Thyroid gland (tissue), 4 donors: ENCODE results near the gene RELCH. TPM values are rescaled to one million over a fixed set of nuclear protein-coding genes. Genes with fewer than 3 reads are reported as not detected.
"Not testable (repeated sequence)": the region's sequence is repeated elsewhere in the genome, so short reads cannot be mapped to it uniquely, and the experiment has no call there.

Experiments
- DNase-seq, 2 donors: peaks; one replicate each; pipeline ENCODE4 v3.0.0-alpha.2; 2019
- H3K27ac ChIP-seq, 3 donors: fragments of 200-600 bp; sonication (generic); 1 replicate in 2 of 3; 2 replicates in 1 of 3; pipeline ENCODE4 v1.5.1; 2016 to 2019; ENCODE audit warnings: mild to moderate bottlenecking in 1 of 3, moderate library complexity in 1 of 3
- H3K27me3 ChIP-seq: fragments of 200-600 bp; sonication (generic); one replicate; pipeline ENCODE4 v1.5.1; 2019
- H3K36me3 ChIP-seq, 2 donors: fragments of 200-600 bp; sonication (generic); one replicate each; pipeline ENCODE4 v1.5.1; 2016 to 2019
- H3K4me1 ChIP-seq, 2 donors: fragments of 200-600 bp; sonication (generic); one replicate each; pipeline ENCODE4 v1.5.1; 2017 to 2019
- H3K4me3 ChIP-seq, 3 donors: fragments of 200-600 bp; sonication (generic); replicated peaks in 1 of 3; 1 replicate in 2 of 3; 2 replicates in 1 of 3; pipeline ENCODE4 v1.5.1; 2016; ENCODE audit warnings: mild to moderate bottlenecking in 1 of 3
- H3K9me3 ChIP-seq: fragments of 200-600 bp; sonication (generic); one replicate; pipeline ENCODE4 v1.5.1; 2017
- CTCF ChIP-seq, 6 experiments: fragments of 200-600 bp in 3 of 6; fragments of 450-650 bp in 3 of 6; sonication (generic) in 3 of 6; IDR thresholded peaks; one replicate each; pipeline ENCODE4 v1.5.1; 2016 to 2019; ENCODE audit warnings: antibody characterized with exemption in 6 of 6, mild to moderate bottlenecking in 2 of 6, inconsistent platforms in 1 of 6, moderate library complexity in 1 of 6
- POLR2A ChIP-seq, 2 donors: fragments of 450-650 bp; IDR thresholded peaks; one replicate each; pipeline ENCODE4 v1.6.1; 2017; ENCODE audit warnings: antibody characterized with exemption in 2 of 2, mild to moderate bottlenecking in 2 of 2, moderate library complexity in 1 of 2
- WGBS, 2 donors: methylation state at CpG; one replicate each; pipeline ENCODE4 v1.1.5; 2017; 5-methylcytosine and 5-hydroxymethylcytosine counted together
- intact Hi-C: fragments of 100-400 bp; cut with DNase I; formaldehyde crosslinking; loops from one replicate; pipeline ENCODE4 v1.15.1; 2023
- total RNA-seq, 4 donors: library from RNA; depleted of rRNA; stranded (reverse); fragments of >200 nt; gene quantifications; one replicate each; pipeline ENCODE4 v1.2.3, GENCODE V29; 2016

RELCH gene
- total RNA-seq, 4 donors from 2014 or later = 48.2 to 101 (median 56.9) TPM

GRCh38 chr18:62164855-62165487 lies 22.1 kb upstream of the RELCH start:
- TF ChIP-seq POLR2A (IDR thresholded peaks at IDR 0.05) = no peak
- no peak for TF ChIP-seq CTCF (IDR thresholded peaks at IDR 0.05)
- no peak for DNase-seq
- no peaks in the 10 kb centered on the region for H3K27me3 ChIP-seq
- H3K4me3 ChIP-seq = no peak overlapping the region
- no peaks in the 10 kb centered on the region for H3K9me3 ChIP-seq
- no peaks in the 10 kb centered on the region for H3K36me3 ChIP-seq
- 69 to 74% methylated on average over 5 of the region's 5 CpGs for WGBS, 2 donors
- H3K27ac ChIP-seq = no peak overlapping the region
- intact Hi-C loops = no loop called here
- H3K4me1 ChIP-seq = no peaks in the 10 kb centered on the region

GRCh38 chr18:62165583-62165982 lies 21.5 kb upstream of the RELCH start:
- Histone ChIP-seq H3K9me3 (no peaks in the 10 kb centered on the region), H3K27ac (no peak overlapping the region), H3K4me1 (no peaks in the 10 kb centered on the region), H3K4me3 (no peak overlapping the region), H3K36me3 (no peaks in the 10 kb centered on the region), H3K27me3 (no peaks in the 10 kb centered on the region)
- 66 to 70% methylated on average over 3 of the region's 3 CpGs for WGBS, 2 donors
- TF ChIP-seq POLR2A (IDR thresholded peaks at IDR 0.05) (no peak), CTCF (IDR thresholded peaks at IDR 0.05) (no peak)
- DNase-seq = no peak
- intact Hi-C loops = no loop called here

GRCh38 chr18:62166524-62166923 lies 20.5 kb upstream of the RELCH start:
- H3K4me1 ChIP-seq, H3K27me3 ChIP-seq, H3K4me3 ChIP-seq, intact Hi-C loops, H3K36me3 ChIP-seq, H3K9me3 ChIP-seq, H3K27ac ChIP-seq, DNase-seq: not testable (repeated sequence)
- WGBS, 2 donors = 91 to 97% methylated on average over 1 of the region's 1 CpG

GRCh38 chr18:62170857-62171256 lies 16.2 kb upstream of the RELCH start:
- intact Hi-C loops = no loop called here
- no peak for TF ChIP-seq POLR2A (IDR thresholded peaks at IDR 0.05)
- TF ChIP-seq CTCF (IDR thresholded peaks at IDR 0.05) = no peak
- DNase-seq = no peak
- H3K27ac ChIP-seq = no peak overlapping the region
- WGBS, 2 donors = 100% methylated on average over 1 of the region's 1 CpG
- H3K4me3 ChIP-seq = no peak overlapping the region
- H3K27me3 ChIP-seq = no peaks in the 10 kb centered on the region
- H3K36me3 ChIP-seq = no peaks in the 10 kb centered on the region
- no peaks in the 10 kb centered on the region for H3K4me1 ChIP-seq
- no peaks in the 10 kb centered on the region for H3K9me3 ChIP-seq

GRCh38 chr18:62172298-62172697 lies 14.8 kb upstream of the RELCH start:
- Histone ChIP-seq H3K4me1 (no peaks in the 10 kb centered on the region), H3K9me3 (no peaks in the 10 kb centered on the region), H3K27me3 (no peaks in the 10 kb centered on the region), H3K27ac (no peak overlapping the region), H3K4me3 (no peak overlapping the region), H3K36me3 (no peaks in the 10 kb centered on the region)
- no peak for DNase-seq
- intact Hi-C loops = no loop called here
- TF ChIP-seq CTCF (IDR thresholded peaks at IDR 0.05) (no peak), POLR2A (IDR thresholded peaks at IDR 0.05) (no peak)

GRCh38 chr18:62175521-62175920 lies 11.5 kb upstream of the RELCH start:
- WGBS, 2 donors = 93 to 94% methylated on average over 3 of the region's 3 CpGs
- Histone ChIP-seq H3K9me3 (no peaks in the 10 kb centered on the region), H3K4me3 (no peak overlapping the region), H3K27ac (no peak overlapping the region), H3K36me3 (no peaks in the 10 kb centered on the region), H3K4me1 (peaks cover 5% of the 10 kb centered on the region in 2 donors), H3K27me3 (no peaks in the 10 kb centered on the region)
- no peak for DNase-seq
- intact Hi-C loops = no loop called here
- TF ChIP-seq CTCF (IDR thresholded peaks at IDR 0.05) (no peak), POLR2A (IDR thresholded peaks at IDR 0.05) (no peak)
